Sigmoid colon (tissue), 4 donors: ENCODE results near the gene HHIPL1.

ENCODE experiments used
- POLR2A ChIP-seq, 2 donors: fragments of 450-650 bp; IDR thresholded peaks; one replicate each; pipeline ENCODE4 v1.6.1; 2016; ENCODE audit warnings: antibody characterized with exemption in 2 of 2, mild to moderate bottlenecking in 2 of 2, moderate library complexity in 2 of 2
- POLR2AphosphoS5 ChIP-seq, 4 donors: sonication (generic); formaldehyde crosslinking; IDR thresholded peaks; one replicate each; pipeline ENCODE4 v1.6.1; 2017; ENCODE audit warnings: antibody characterized with exemption in 4 of 4
- TF ChIP-seq, protein P1 (sequence below), 4 experiments: fragments of 450-650 bp in 3 of 4; fragments of 200-600 bp in 1 of 4; IDR thresholded peaks; one replicate each; pipeline ENCODE4 v1.5.1; 2016 to 2019; ENCODE audit warnings: antibody characterized with exemption in 4 of 4, mild to moderate bottlenecking in 3 of 4, moderate library complexity in 2 of 4

DNA sequence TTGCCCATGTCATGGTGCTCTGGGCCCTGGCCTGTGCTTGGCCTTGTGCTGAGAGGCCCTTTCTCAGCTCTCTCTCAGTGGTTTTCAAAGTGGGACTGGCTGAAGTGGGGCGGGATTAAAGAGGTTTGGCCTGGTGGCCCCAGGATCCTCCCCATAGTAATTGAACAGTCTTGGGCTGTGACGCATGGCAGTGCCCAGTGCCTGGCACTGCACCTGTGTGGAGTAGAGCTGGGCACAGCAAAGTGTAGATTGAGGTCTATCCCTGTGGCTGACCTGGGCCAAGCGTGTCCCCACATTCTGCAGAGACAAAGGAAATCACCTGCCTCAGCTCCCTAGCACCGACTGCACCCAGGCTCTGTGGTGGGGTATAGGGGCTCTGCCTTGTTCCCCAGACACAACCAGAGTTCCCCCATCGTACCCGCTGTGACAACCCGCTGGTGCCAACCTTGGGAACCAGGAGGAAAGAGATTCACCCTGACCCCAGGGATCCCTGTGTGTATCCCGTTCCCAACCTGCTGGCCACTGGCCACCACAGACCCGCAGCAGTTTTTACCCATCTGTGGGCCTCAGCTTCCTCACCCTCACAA is 29.2 kb downstream of the HHIPL1 start:
- TF ChIP-seq, protein P1, sequence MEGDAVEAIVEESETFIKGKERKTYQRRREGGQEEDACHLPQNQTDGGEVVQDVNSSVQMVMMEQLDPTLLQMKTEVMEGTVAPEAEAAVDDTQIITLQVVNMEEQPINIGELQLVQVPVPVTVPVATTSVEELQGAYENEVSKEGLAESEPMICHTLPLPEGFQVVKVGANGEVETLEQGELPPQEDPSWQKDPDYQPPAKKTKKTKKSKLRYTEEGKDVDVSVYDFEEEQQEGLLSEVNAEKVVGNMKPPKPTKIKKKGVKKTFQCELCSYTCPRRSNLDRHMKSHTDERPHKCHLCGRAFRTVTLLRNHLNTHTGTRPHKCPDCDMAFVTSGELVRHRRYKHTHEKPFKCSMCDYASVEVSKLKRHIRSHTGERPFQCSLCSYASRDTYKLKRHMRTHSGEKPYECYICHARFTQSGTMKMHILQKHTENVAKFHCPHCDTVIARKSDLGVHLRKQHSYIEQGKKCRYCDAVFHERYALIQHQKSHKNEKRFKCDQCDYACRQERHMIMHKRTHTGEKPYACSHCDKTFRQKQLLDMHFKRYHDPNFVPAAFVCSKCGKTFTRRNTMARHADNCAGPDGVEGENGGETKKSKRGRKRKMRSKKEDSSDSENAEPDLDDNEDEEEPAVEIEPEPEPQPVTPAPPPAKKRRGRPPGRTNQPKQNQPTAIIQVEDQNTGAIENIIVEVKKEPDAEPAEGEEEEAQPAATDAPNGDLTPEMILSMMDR (IDR thresholded peaks at IDR 0.05): no peak
- TF ChIP-seq POLR2A (IDR thresholded peaks at IDR 0.05) (no peak), POLR2AphosphoS5 (IDR thresholded peaks at IDR 0.05) (no peak)
